ENCODE data around the gene ABR. TPM values are rescaled to one million over a fixed set of nuclear protein-coding genes. Genes with fewer than 3 reads are reported as not detected.
"Not testable (repeated sequence)": the region's sequence is repeated elsewhere in the genome, so short reads cannot be mapped to it uniquely, and the experiment has no call there.

The ABR gene
- total RNA-seq, 1 donor from 2014 or later = 92.7 TPM

GRCh38 chr17:976312-976711 lies 203.5 kb downstream of the ABR start:
- Histone ChIP-seq H3K9ac (no peak overlapping the region), H3K4me2 (no peak overlapping the region), H3K36me3 (no peaks in the 10 kb centered on the region), H4K20me1 (ENCODE audit: low read depth) (peaks cover 55% of the 10 kb centered on the region), H2AFZ (replicated peaks) (no peak overlapping the region), H3K79me2 (ENCODE audit: low read depth) (peaks cover 76% of the 10 kb centered on the region), H3K27ac (no peak overlapping the region), H3F3A (ENCODE audit: low read depth) (peaks cover 13% of the 10 kb centered on the region), H3K4me1 (peaks cover 13% of the 10 kb centered on the region), H3K9me3 (ENCODE audit: low read depth) (no peaks in the 10 kb centered on the region), H3K4me3 (no peak overlapping the region), H3K27me3 (no peaks in the 10 kb centered on the region)
- no peak for DNase-seq (ENCODE audit: low spot score)
- TF ChIP-seq EZH2phosphoT487 (IDR thresholded peaks at IDR 0.05) = no peak
- no peak for TF ChIP-seq CTCF (IDR thresholded peaks at IDR 0.05)
- TF ChIP-seq EZH2 (IDR thresholded peaks at IDR 0.05) = no peak
- H3K27ac Mint-ChIP-seq = no peak overlapping the region
- H3K4me3 Mint-ChIP-seq = peak overlapping the region; percentile 72
- peaks cover 49% of the 10 kb centered on the region for H3K4me1 Mint-ChIP-seq
- peaks cover 2% of the 10 kb centered on the region for H3K9me3 Mint-ChIP-seq
- H3K36me3 Mint-ChIP-seq = peaks cover 17% of the 10 kb centered on the region
- peaks cover 8% of the 10 kb centered on the region for H3K27me3 Mint-ChIP-seq (ENCODE audit: insufficient read depth, low read depth)

- H2AFZ ChIP-seq (replicated peaks) = no peak overlapping the region
- H3K9me3 ChIP-seq (ENCODE audit: low read depth) = no peaks in the 10 kb centered on the region
- H3K36me3 ChIP-seq = no peaks in the 10 kb centered on the region
- H4K20me1 ChIP-seq (ENCODE audit: low read depth) = peaks cover 64% of the 10 kb centered on the region
- Mint-ChIP-seq H3K9me3 (peaks cover 2% of the 10 kb centered on the region), H3K4me1 (peaks cover 51% of the 10 kb centered on the region), H3K27ac (peak overlapping the region; percentile 24), H3K4me3 (peak overlapping the region; percentile 48), H3K27me3 (ENCODE audit: insufficient read depth, low read depth) (peaks cover 11% of the 10 kb centered on the region), H3K36me3 (peaks cover 20% of the 10 kb centered on the region)
- H3K9ac ChIP-seq = no peak overlapping the region
- no peak overlapping the region for H3K27ac ChIP-seq
- H3K4me1 ChIP-seq = peaks cover 18% of the 10 kb centered on the region
- no peak overlapping the region for H3K4me3 ChIP-seq
- H3K27me3 ChIP-seq = no peaks in the 10 kb centered on the region
- no peak for TF ChIP-seq CTCF (IDR thresholded peaks at IDR 0.05)
- no peak for TF ChIP-seq EZH2phosphoT487 (IDR thresholded peaks at IDR 0.05)
- no peak for TF ChIP-seq EZH2 (IDR thresholded peaks at IDR 0.05)
- no peak overlapping the region for H3K4me2 ChIP-seq
- peaks cover 21% of the 10 kb centered on the region for H3F3A ChIP-seq (ENCODE audit: low read depth)
- DNase-seq (ENCODE audit: low spot score) = no peak
- peaks cover 84% of the 10 kb centered on the region for H3K79me2 ChIP-seq (ENCODE audit: low read depth)
These were observed 204.3 kb downstream of the ABR start for GRCh38 chr17:975371-975915.

- Mint-ChIP-seq H3K36me3 (peaks cover 21% of the 10 kb centered on the region), H3K4me1 (peaks cover 53% of the 10 kb centered on the region), H3K27me3 (ENCODE audit: insufficient read depth, low read depth) (peaks cover 11% of the 10 kb centered on the region)
- H3K27me3 ChIP-seq; H3K9ac ChIP-seq; H3K4me3 ChIP-seq; H3K27ac Mint-ChIP-seq; H3K27ac ChIP-seq; H3K4me3 Mint-ChIP-seq; DNase-seq (ENCODE audit: low spot score); H3K4me2 ChIP-seq; H3K36me3 ChIP-seq; H3K9me3 ChIP-seq (ENCODE audit: low read depth); H2AFZ ChIP-seq (replicated peaks); H3K9me3 Mint-ChIP-seq: not testable (repeated sequence)
- Histone ChIP-seq H3F3A (ENCODE audit: low read depth) (peaks cover 21% of the 10 kb centered on the region), H3K4me1 (peaks cover 25% of the 10 kb centered on the region), H4K20me1 (ENCODE audit: low read depth) (peaks cover 70% of the 10 kb centered on the region), H3K79me2 (ENCODE audit: low read depth) (peaks cover 90% of the 10 kb centered on the region)
These were observed 205.0 kb downstream of the ABR start for GRCh38 chr17:974778-975177.

- H3K27ac Mint-ChIP-seq = no peak overlapping the region
- no peaks in the 10 kb centered on the region for H3K27me3 ChIP-seq
- TF ChIP-seq CTCF (IDR thresholded peaks at IDR 0.05) = no peak
- TF ChIP-seq EZH2 (IDR thresholded peaks at IDR 0.05) = no peak
- no peak for TF ChIP-seq EZH2phosphoT487 (IDR thresholded peaks at IDR 0.05)
- H3K4me1 Mint-ChIP-seq = peaks cover 68% of the 10 kb centered on the region
- no peak overlapping the region for H3K4me3 ChIP-seq
- H3K27ac ChIP-seq = no peak overlapping the region
- no peak overlapping the region for H3K9ac ChIP-seq
- no peak for DNase-seq (ENCODE audit: low spot score)
- peaks cover 27% of the 10 kb centered on the region for H3K36me3 Mint-ChIP-seq
- peak overlapping the region; percentile 4 for H3K4me3 Mint-ChIP-seq
- H3F3A ChIP-seq (ENCODE audit: low read depth) = peaks cover 18% of the 10 kb centered on the region
- no peak overlapping the region for H3K4me2 ChIP-seq
- peaks cover 99% of the 10 kb centered on the region for H3K79me2 ChIP-seq (ENCODE audit: low read depth)
- H3K27me3 Mint-ChIP-seq (ENCODE audit: insufficient read depth, low read depth) = peaks cover 9% of the 10 kb centered on the region
- H3K4me1 ChIP-seq = peaks cover 25% of the 10 kb centered on the region
- H4K20me1 ChIP-seq (ENCODE audit: low read depth) = peaks cover 73% of the 10 kb centered on the region
- H3K36me3 ChIP-seq = no peaks in the 10 kb centered on the region
- peaks cover 2% of the 10 kb centered on the region for H3K9me3 Mint-ChIP-seq
- no peaks in the 10 kb centered on the region for H3K9me3 ChIP-seq (ENCODE audit: low read depth)
- no peak overlapping the region for H2AFZ ChIP-seq (replicated peaks)
These were observed 206.7 kb downstream of the ABR start for GRCh38 chr17:973053-973452.

GRCh38 chr17:971861-972260 lies 207.9 kb downstream of the ABR start:
- not testable (repeated sequence) for H3K9me3 ChIP-seq (ENCODE audit: low read depth); H3K27me3 ChIP-seq; H3K4me3 ChIP-seq; H3K9ac ChIP-seq; H3K27me3 Mint-ChIP-seq (ENCODE audit: insufficient read depth, low read depth); H3K4me3 Mint-ChIP-seq; H3K36me3 ChIP-seq; H3K9me3 Mint-ChIP-seq; DNase-seq (ENCODE audit: low spot score); H3K27ac Mint-ChIP-seq; H3K4me2 ChIP-seq; H2AFZ ChIP-seq (replicated peaks); H3K27ac ChIP-seq
- Histone ChIP-seq H3K4me1 (peaks cover 13% of the 10 kb centered on the region), H3F3A (ENCODE audit: low read depth) (peaks cover 16% of the 10 kb centered on the region), H4K20me1 (ENCODE audit: low read depth) (peaks cover 64% of the 10 kb centered on the region), H3K79me2 (ENCODE audit: low read depth) (peaks cover 99% of the 10 kb centered on the region)
- peaks cover 32% of the 10 kb centered on the region for H3K36me3 Mint-ChIP-seq
- peaks cover 61% of the 10 kb centered on the region for H3K4me1 Mint-ChIP-seq
